SH-SY5Y (cell line): ENCODE results near the gene SLC25A1.

Experiments used
- GATA2 ChIP-seq: IDR thresholded peaks from 2 replicates; pipeline ENCODE4 v1.6.1; 2011; ENCODE audit warnings: mild to moderate bottlenecking, low read depth, low read length
- GATA3 ChIP-seq: IDR thresholded peaks from 2 replicates; pipeline ENCODE4 v1.6.1; 2011; ENCODE audit warnings: low read depth, mild to moderate bottlenecking, low read length, moderate library complexity

DNA sequence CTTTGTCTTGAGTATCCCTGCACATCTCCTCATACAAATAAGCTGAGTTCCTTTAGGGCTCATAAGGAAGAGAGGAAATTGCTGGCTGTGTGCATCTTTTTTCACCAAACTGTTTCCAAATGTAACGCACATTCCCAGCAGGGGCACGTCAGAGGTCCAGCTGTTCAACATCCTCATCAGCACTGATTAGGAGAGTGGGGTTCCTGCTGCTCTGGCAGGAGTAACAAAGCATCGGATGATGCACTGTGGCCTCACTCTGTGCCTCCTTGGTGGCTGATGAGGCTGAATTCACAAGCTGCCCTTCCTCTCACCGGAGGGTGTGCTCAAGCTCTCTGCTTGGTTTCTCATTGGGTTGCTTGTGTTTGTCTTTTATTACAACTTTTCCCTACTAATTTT lies 35.5 kb upstream of the SLC25A1 start:
- no peak for TF ChIP-seq GATA2
- no peak for TF ChIP-seq GATA3
